Prostate gland (tissue), 2 donors: ENCODE measurements around the gene ATP13A2.

Source experiments
- CTCF ChIP-seq, 4 experiments: fragments of 200-600 bp in 2 of 4; fragments of 450-650 bp in 2 of 4; sonication (generic) in 2 of 4; IDR thresholded peaks; 1 replicate in 3 of 4; 2 replicates in 1 of 4; pipeline ENCODE4 v1.5.1; 2016 to 2019; ENCODE audit warnings: antibody characterized with exemption in 4 of 4, mild to moderate bottlenecking in 2 of 4, moderate library complexity in 2 of 4
- POLR2A ChIP-seq: fragments of 450-650 bp; IDR thresholded peaks from one replicate; pipeline ENCODE4 v1.6.1; 2016; ENCODE audit warnings: antibody characterized with exemption, mild to moderate bottlenecking

- TF ChIP-seq POLR2A: no peak
- no peak for TF ChIP-seq CTCF (IDR thresholded peaks at IDR 0.05)
These were observed 44.6 kb downstream of the ATP13A2 start for GRCh38 chr1:16967095-16967575.
